MM.1S (cell line): ENCODE data around the gene PADI1.

ENCODE experiments used
- DNase-seq: peaks from one replicate; pipeline ENCODE4 v3.0.0-alpha.2; 2015
- H2AFZ ChIP-seq: fragments of 300-600 bp; sonication (generic); 2 replicates; pipeline ENCODE4 v1.6.0; 2016; ENCODE audit warnings: antibody characterized with exemption, low read length
- H3F3A ChIP-seq: fragments of 300-600 bp; sonication (generic); 2 replicates; pipeline ENCODE4 v1.6.1; 2016; ENCODE audit warnings: mild to moderate bottlenecking, antibody characterized with exemption, low read length, moderate library complexity, mixed read lengths; ENCODE audit not compliant: insufficient read depth
- H3K27ac ChIP-seq: fragments of 300-600 bp; sonication (generic); 2 replicates; pipeline ENCODE4 v1.5.1; 2016; ENCODE audit warnings: mild to moderate bottlenecking, low read length
- H3K27me3 ChIP-seq: fragments of 300-600 bp; sonication (generic); replicated peaks from 2 replicates; pipeline ENCODE4 v1.6.0; 2016; ENCODE audit warnings: low read length; ENCODE audit not compliant: insufficient read depth
- H3K36me3 ChIP-seq: fragments of 300-600 bp; sonication (generic); replicated peaks from 2 replicates; pipeline ENCODE4 v1.6.1; 2016; ENCODE audit warnings: mild to moderate bottlenecking, low read length, mixed read lengths; ENCODE audit not compliant: insufficient read depth
- H3K4me1 ChIP-seq: fragments of 300-600 bp; sonication (generic); 2 replicates; pipeline ENCODE4 v1.6.1; 2016; ENCODE audit warnings: low read length, mixed read lengths
- H3K4me2 ChIP-seq: fragments of 300-600 bp; sonication (generic); 2 replicates; pipeline ENCODE4 v1.6.0; 2016; ENCODE audit warnings: low read depth, low read length
- H3K4me3 ChIP-seq: fragments of 300-600 bp; sonication (generic); 2 replicates; pipeline ENCODE4 v1.5.1; 2016; ENCODE audit warnings: low read length, mixed read lengths
- H3K79me2 ChIP-seq: fragments of 300-600 bp; sonication (generic); 2 replicates; pipeline ENCODE4 v1.6.1; 2016; ENCODE audit warnings: mixed run types, low read length, mixed read lengths
- H3K9ac ChIP-seq: fragments of 300-600 bp; sonication (generic); 2 replicates; pipeline ENCODE4 v1.6.1; 2016; ENCODE audit warnings: low read length, mixed read lengths
- H3K9me2 ChIP-seq: fragments of 300-600 bp; sonication (generic); replicated peaks from 2 replicates; pipeline ENCODE4 v1.6.1; 2016; ENCODE audit warnings: mild to moderate bottlenecking, low read length, mixed read lengths; ENCODE audit not compliant: insufficient read depth
- H3K9me3 ChIP-seq: fragments of 300-600 bp; sonication (generic); replicated peaks from 2 replicates; pipeline ENCODE4 v1.6.1; 2016; ENCODE audit warnings: mild to moderate bottlenecking, low read length, mixed read lengths; ENCODE audit not compliant: insufficient read depth
- H4K20me1 ChIP-seq: fragments of 300-600 bp; sonication (generic); 2 replicates; pipeline ENCODE4 v1.6.1; 2016; ENCODE audit warnings: mild to moderate bottlenecking, low read length, moderate library complexity, mixed read lengths; ENCODE audit not compliant: insufficient read depth
- CTCF ChIP-seq: fragments of 300-600 bp; sonication (generic); IDR thresholded peaks from 2 replicates; pipeline ENCODE4 v1.5.1; 2016; ENCODE audit warnings: antibody characterized with exemption, low read length, mixed read lengths
- EZH2 ChIP-seq: fragments of 300-600 bp; sonication (generic); optimal IDR thresholded peaks from 2 replicates; pipeline ENCODE3; 2017; ENCODE audit warnings: low read depth, mild to moderate bottlenecking, antibody characterized with exemption, low read length, mixed read lengths
- EZH2phosphoT487 ChIP-seq: fragments of 300-600 bp; sonication (generic); IDR thresholded peaks from 2 replicates; pipeline ENCODE4 v1.6.1; 2018; ENCODE audit warnings: antibody characterized with exemption, low read length

Gene PADI1

GRCh38 chr1:17185485-17185860 is 19.5 kb upstream of the PADI1 start:
- Histone ChIP-seq H3K27me3 (peaks cover 86% of the 10 kb centered on the region), H3K4me3 (no peak overlapping the region), H3K9me3 (no peaks in the 10 kb centered on the region), H3K9me2 (no peaks in the 10 kb centered on the region), H3K36me3 (no peaks in the 10 kb centered on the region), H4K20me1 (no peaks in the 10 kb centered on the region), H3K4me1 (no peaks in the 10 kb centered on the region), H3K9ac (no peak overlapping the region), H3K4me2 (no peak overlapping the region), H3F3A (no peaks in the 10 kb centered on the region), H3K79me2 (no peaks in the 10 kb centered on the region), H2AFZ (no peak overlapping the region), H3K27ac (no peak overlapping the region)
- DNase-seq = no peak
- TF ChIP-seq EZH2 = no peak
- TF ChIP-seq CTCF = no peak
- no peak for TF ChIP-seq EZH2phosphoT487

GRCh38 chr1:17186216-17186909 is 18.6 kb upstream of the PADI1 start:
- Histone ChIP-seq H3K4me2 (no peak overlapping the region), H3K27me3 (peaks cover 82% of the 10 kb centered on the region), H3K27ac (no peak overlapping the region), H3K36me3 (no peaks in the 10 kb centered on the region), H2AFZ (no peak overlapping the region), H3F3A (no peaks in the 10 kb centered on the region), H3K4me3 (no peak overlapping the region), H3K9me3 (no peaks in the 10 kb centered on the region), H3K9ac (no peak overlapping the region), H3K4me1 (no peaks in the 10 kb centered on the region), H3K9me2 (no peaks in the 10 kb centered on the region), H3K79me2 (no peaks in the 10 kb centered on the region), H4K20me1 (no peaks in the 10 kb centered on the region)
- TF ChIP-seq EZH2 (no peak), CTCF (no peak), EZH2phosphoT487 (no peak)
- DNase-seq = no peak

- Histone ChIP-seq H3K9ac (no peak overlapping the region), H3K36me3 (no peaks in the 10 kb centered on the region), H3K4me3 (no peak overlapping the region), H3F3A (no peaks in the 10 kb centered on the region), H3K9me3 (no peaks in the 10 kb centered on the region), H3K27ac (no peak overlapping the region), H3K9me2 (no peaks in the 10 kb centered on the region), H3K79me2 (no peaks in the 10 kb centered on the region), H3K27me3 (peaks cover 82% of the 10 kb centered on the region), H3K4me2 (no peak overlapping the region), H4K20me1 (no peaks in the 10 kb centered on the region), H2AFZ (no peak overlapping the region), H3K4me1 (no peaks in the 10 kb centered on the region)
- TF ChIP-seq EZH2 = no peak
- TF ChIP-seq CTCF = no peak
- no peak for TF ChIP-seq EZH2phosphoT487
- DNase-seq = no peak
These were observed 17.9 kb upstream of the PADI1 start for GRCh38 chr1:17187051-17187450.
